H9 (cell line): ENCODE results near the gene ANTKMT. TPM values are rescaled to one million over a fixed set of nuclear protein-coding genes. Genes with fewer than 3 reads are reported as not detected.

Experiments used
- DNase-seq: peaks from one replicate; pipeline ENCODE4 v3.0.0-alpha.2; 2017
- H2AFZ ChIP-seq: one replicate; pipeline ENCODE4 v1.6.1; 2013; ENCODE audit warnings: mild to moderate bottlenecking, low read length, control low read depth, moderate library complexity
- H2AK5ac ChIP-seq: 2 replicates; pipeline ENCODE4 v1.6.1; 2013; ENCODE audit warnings: low read length, control low read depth, mixed read lengths; ENCODE audit not compliant: insufficient read length
- H2BK120ac ChIP-seq: one replicate; pipeline ENCODE4 v1.6.1; 2013; ENCODE audit warnings: low read depth, mild to moderate bottlenecking, low read length, control low read depth, inconsistent platforms; ENCODE audit not compliant: poor library complexity, severe bottlenecking
- H2BK12ac ChIP-seq: 2 replicates; pipeline ENCODE4 v1.6.1; 2013; ENCODE audit warnings: low read length, control low read depth, mixed read lengths, low read depth; ENCODE audit not compliant: insufficient read length
- H2BK15ac ChIP-seq: 2 replicates; pipeline ENCODE4 v1.6.1; 2013; ENCODE audit warnings: low read depth, low read length, control low read depth
- H2BK20ac ChIP-seq: one replicate; pipeline ENCODE4 v1.6.1; 2013; ENCODE audit warnings: low read depth, mild to moderate bottlenecking, low read length, control low read depth, inconsistent platforms; ENCODE audit not compliant: poor library complexity, severe bottlenecking
- H2BK5ac ChIP-seq: 2 replicates; pipeline ENCODE4 v1.6.1; 2013; ENCODE audit warnings: low read length, control low read depth, mixed read lengths; ENCODE audit not compliant: insufficient read length
- H3K14ac ChIP-seq: 2 replicates; pipeline ENCODE4 v1.6.1; 2013; ENCODE audit warnings: low read length, control low read depth; ENCODE audit not compliant: insufficient read depth
- H3K18ac ChIP-seq: 2 replicates; pipeline ENCODE4 v1.6.1; 2013; ENCODE audit warnings: low read depth, mild to moderate bottlenecking, mixed read lengths, low read length, control low read depth; ENCODE audit not compliant: insufficient read length
- H3K23ac ChIP-seq: 2 replicates; pipeline ENCODE4 v1.6.1; 2013; ENCODE audit warnings: low read length, control low read depth, mixed read lengths, low read depth; ENCODE audit not compliant: insufficient read length
- H3K23me2 ChIP-seq: 2 replicates; pipeline ENCODE4 v1.6.1; 2013; ENCODE audit warnings: low read depth, mild to moderate bottlenecking, mixed read lengths, low read length, control low read depth; ENCODE audit not compliant: insufficient read length, poor library complexity, severe bottlenecking
- H3K27ac ChIP-seq: 2 replicates; pipeline ENCODE4 v1.5.1; 2013; ENCODE audit warnings: low read length, control low read depth, mixed read lengths, low read depth; ENCODE audit not compliant: insufficient read length
- H3K27me3 ChIP-seq: 2 replicates; pipeline ENCODE4 v1.6.1; 2013; ENCODE audit warnings: low read length, control low read depth, inconsistent platforms; ENCODE audit not compliant: insufficient read depth
- H3K4ac ChIP-seq: 2 replicates; pipeline ENCODE4 v1.6.1; 2013; ENCODE audit warnings: low read depth, mild to moderate bottlenecking, control low read depth, inconsistent platforms, low read length, moderate library complexity
- H3K4me1 ChIP-seq: 2 replicates; pipeline ENCODE4 v1.6.1; 2013; ENCODE audit warnings: low read length, control low read depth, inconsistent platforms; ENCODE audit not compliant: insufficient read depth
- H3K4me2 ChIP-seq: 2 replicates; pipeline ENCODE4 v1.6.1; 2013; ENCODE audit warnings: low read length, control low read depth, mixed read lengths; ENCODE audit not compliant: insufficient read length, insufficient read depth
- H3K56ac ChIP-seq: 2 replicates; pipeline ENCODE4 v1.6.1; 2013; ENCODE audit warnings: low read depth, mild to moderate bottlenecking, mixed read lengths, low read length, control low read depth; ENCODE audit not compliant: insufficient read length
- H3K79me1 ChIP-seq: 2 replicates; pipeline ENCODE4 v1.6.1; 2013; ENCODE audit warnings: low read depth, mild to moderate bottlenecking, moderate library complexity, low read length, control low read depth, inconsistent platforms; ENCODE audit not compliant: insufficient read depth, poor library complexity, severe bottlenecking
- H3K79me2 ChIP-seq: 2 replicates; pipeline ENCODE4 v1.6.1; 2013; ENCODE audit warnings: low read length, control low read depth, inconsistent platforms; ENCODE audit not compliant: insufficient read depth
- H3K9ac ChIP-seq: 2 replicates; pipeline ENCODE4 v1.6.1; 2013; ENCODE audit warnings: low read length, control low read depth, mixed read lengths; ENCODE audit not compliant: insufficient read length; ENCODE audit errors: extremely low read depth
- H3K9me3 ChIP-seq: one replicate; pipeline ENCODE4 v1.6.1; 2013; ENCODE audit warnings: low read depth, low read length, inconsistent platforms; ENCODE audit not compliant: control insufficient read depth
- H3T11ph ChIP-seq: one replicate; pipeline ENCODE4 v1.6.1; 2013; ENCODE audit warnings: mild to moderate bottlenecking, low read length, control low read depth, inconsistent platforms
- H4K20me1 ChIP-seq: one replicate; pipeline ENCODE4 v1.6.1; 2013; ENCODE audit not compliant: control insufficient read depth, insufficient read length, insufficient read depth
- H4K5ac ChIP-seq: 2 replicates; pipeline ENCODE4 v1.6.1; 2013; ENCODE audit warnings: low read depth, mild to moderate bottlenecking, mixed read lengths, low read length, control low read depth; ENCODE audit not compliant: insufficient read length
- H4K8ac ChIP-seq: replicated peaks from 2 replicates; pipeline ENCODE4 v1.6.1; 2013; ENCODE audit warnings: low read length, control low read depth, mixed read lengths, low read depth; ENCODE audit not compliant: insufficient read length
- H4K91ac ChIP-seq: 2 replicates; pipeline ENCODE4 v1.6.1; 2013; ENCODE audit warnings: low read depth, mild to moderate bottlenecking, moderate library complexity, mixed read lengths, low read length, control low read depth; ENCODE audit not compliant: insufficient read length
- H3K27ac Mint-ChIP-seq, 3 experiments: 2 replicates in 2 of 3; 3 replicates in 1 of 3; pipeline ENCODE4 v1.8.0; 2020 to 2021; ENCODE audit warnings: mixed read lengths in 3 of 3, mild to moderate bottlenecking in 1 of 3, moderate library complexity in 1 of 3
- H3K27me3 Mint-ChIP-seq: 2 replicates; pipeline ENCODE4 v1.8.0; 2021; ENCODE audit warnings: low read depth, mild to moderate bottlenecking, moderate library complexity, mixed read lengths
- H3K36me3 Mint-ChIP-seq, 3 experiments: 2 replicates in 2 of 3; 3 replicates in 1 of 3; pipeline ENCODE4 v1.8.0; 2020 to 2021; ENCODE audit warnings: low read depth in 3 of 3, mixed read lengths in 3 of 3; ENCODE audit not compliant: insufficient read depth in 1 of 3
- H3K4me1 Mint-ChIP-seq, 2 experiments: 2 replicates each; pipeline ENCODE4 v1.8.0; 2020; ENCODE audit warnings: mixed read lengths in 2 of 2
- H3K4me3 Mint-ChIP-seq, 2 experiments: 2 replicates in 1 of 2; 3 replicates in 1 of 2; pipeline ENCODE4 v1.8.0; 2020 to 2021; ENCODE audit warnings: mild to moderate bottlenecking in 2 of 2, mixed read lengths in 2 of 2, moderate library complexity in 1 of 2
- H3K9me3 Mint-ChIP-seq, 2 experiments: 2 replicates in 1 of 2; 3 replicates in 1 of 2; pipeline ENCODE4 v1.8.0; 2020; ENCODE audit warnings: mild to moderate bottlenecking in 2 of 2, mixed read lengths in 2 of 2, moderate library complexity in 1 of 2
- CTCF ChIP-seq: fragments of 200-600 bp; sonication (generic); conservative IDR thresholded peaks from 3 replicates; pipeline ENCODE4 v1.8.0; 2021; ENCODE audit warnings: antibody characterized with exemption, mild to moderate bottlenecking
- WGBS: extraction: QIAGEN DNeasy Blood & Tissue Kit; methylation state at CpG from one replicate; pipeline ENCODE4 v1.1.7; 2013; ENCODE audit warnings: missing lambda C conversion rate, low lambda C conversion rate, mixed read lengths; ENCODE audit not compliant: insufficient read length; ENCODE audit errors: extremely low coverage; 5-methylcytosine and 5-hydroxymethylcytosine counted together
- total RNA-seq: library from RNA; stranded (reverse); gene quantifications from 2 replicates; pipeline ENCODE4 v1.2.1, GENCODE V29; 2021

ANTKMT gene
- total RNA-seq, 1 experiment from 2014 or later = 31.5 TPM

- no peaks in the 10 kb centered on the region for H3K79me1 ChIP-seq
- no peak overlapping the region for H2AK5ac ChIP-seq
- no peak overlapping the region for H3T11ph ChIP-seq
- H3K9me3 ChIP-seq = no peaks in the 10 kb centered on the region
- no peaks in the 10 kb centered on the region for H3K79me2 ChIP-seq
- no peaks in the 10 kb centered on the region for H4K20me1 ChIP-seq
- H3K4me1 Mint-ChIP-seq = peaks cover 3 to 10% of the 10 kb centered on the region in 2 experiments; a peak in 3 of 4 replicates
- no peak overlapping the region for H3K4me3 Mint-ChIP-seq
- H3K27me3 ChIP-seq = peaks cover 21% of the 10 kb centered on the region; the same call in 1 of the 2 replicates
- H2BK20ac ChIP-seq = no peak overlapping the region
- no peak overlapping the region for H3K27ac ChIP-seq
- H3K23ac ChIP-seq = no peak overlapping the region
- no peaks in the 10 kb centered on the region for H3K36me3 Mint-ChIP-seq
- H3K14ac ChIP-seq = peak overlapping the region; percentile 43; the same call in 1 of the 2 replicates
- H2AFZ ChIP-seq = no peak overlapping the region
- no peak overlapping the region for H4K8ac ChIP-seq
- no peak overlapping the region for H3K56ac ChIP-seq
- H3K23me2 ChIP-seq = peaks cover 4% of the 10 kb centered on the region
- H3K9me3 Mint-ChIP-seq = peaks cover 0 to 2% of the 10 kb centered on the region in 2 experiments; a peak in 2 of 5 replicates
- TF ChIP-seq CTCF = no peak
- H3K18ac ChIP-seq = peak overlapping the region; percentile 68
- DNase-seq = peak; percentile 50
- H3K4me1 ChIP-seq = no peaks in the 10 kb centered on the region
- H3K4ac ChIP-seq = no peak overlapping the region; the same call in 1 of the 2 replicates
- WGBS = no CpG with 5 or more reads among the region's 30 CpGs
- H4K5ac ChIP-seq = no peak overlapping the region
- no peak overlapping the region for H2BK12ac ChIP-seq
- H3K27ac Mint-ChIP-seq = no peak overlapping the region
- H4K91ac ChIP-seq = no peak overlapping the region
- no peak overlapping the region for H2BK15ac ChIP-seq
- no peak overlapping the region for H3K9ac ChIP-seq
- H3K27me3 Mint-ChIP-seq = peaks cover 78% of the 10 kb centered on the region
- H2BK5ac ChIP-seq = no peak overlapping the region
- no peak overlapping the region for H3K4me2 ChIP-seq
- H2BK120ac ChIP-seq = no peak overlapping the region
Observed at GRCh38 chr16:709566-710499, 11.1 kb upstream of the ANTKMT start.
